GM21423 (cell line): Measurements from ENCODE around the gene NRARP.

Experiments
- ATAC-seq: cut with Tn5 transposase; IDR thresholded peaks from one replicate; pipeline ENCODE4 v1.9.1; 2021; ENCODE audit warnings: mild to moderate bottlenecking, moderate library complexity; ENCODE audit not compliant: unreplicated experiment

The NRARP gene

DNA sequence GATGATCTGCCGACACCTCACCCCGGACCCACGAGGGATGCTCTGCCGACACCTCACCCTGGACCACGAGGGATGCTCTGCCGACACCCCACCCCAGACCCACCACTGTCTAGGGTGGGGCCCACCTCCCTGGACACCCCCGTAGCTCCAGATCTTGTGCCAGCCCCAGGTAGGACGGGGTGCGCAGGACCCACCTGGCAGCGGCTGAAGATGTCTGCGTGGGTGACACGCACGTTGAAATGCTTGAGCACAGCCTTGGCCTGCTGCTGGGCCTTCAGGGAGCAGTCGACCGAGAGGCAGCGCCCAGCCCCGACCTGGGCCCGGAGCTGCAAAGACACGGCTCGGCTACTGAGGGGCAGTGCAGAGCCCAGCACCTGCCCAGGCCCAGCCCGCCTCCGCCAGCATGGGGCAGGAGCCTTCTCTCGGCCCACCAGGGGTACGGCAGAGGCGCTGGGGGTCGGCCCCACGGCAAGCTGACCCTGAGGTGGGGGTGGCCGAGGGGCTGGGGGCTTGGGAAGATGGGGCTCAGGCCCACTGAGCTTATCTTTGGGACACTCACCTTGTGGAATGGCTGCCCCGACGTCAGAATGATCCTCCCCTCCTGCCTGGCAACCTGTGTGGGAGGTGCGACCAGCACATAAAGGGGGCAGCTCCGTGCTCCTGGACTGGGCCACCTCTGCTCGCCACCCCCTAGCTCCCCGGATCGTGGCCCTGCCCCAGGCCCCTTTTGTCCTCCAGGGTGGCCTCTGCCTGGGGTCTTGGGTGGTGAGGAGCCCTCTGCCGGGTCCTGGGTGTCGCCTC is 21.7 kb upstream of the NRARP start:
- no peak for ATAC-seq

DNA sequence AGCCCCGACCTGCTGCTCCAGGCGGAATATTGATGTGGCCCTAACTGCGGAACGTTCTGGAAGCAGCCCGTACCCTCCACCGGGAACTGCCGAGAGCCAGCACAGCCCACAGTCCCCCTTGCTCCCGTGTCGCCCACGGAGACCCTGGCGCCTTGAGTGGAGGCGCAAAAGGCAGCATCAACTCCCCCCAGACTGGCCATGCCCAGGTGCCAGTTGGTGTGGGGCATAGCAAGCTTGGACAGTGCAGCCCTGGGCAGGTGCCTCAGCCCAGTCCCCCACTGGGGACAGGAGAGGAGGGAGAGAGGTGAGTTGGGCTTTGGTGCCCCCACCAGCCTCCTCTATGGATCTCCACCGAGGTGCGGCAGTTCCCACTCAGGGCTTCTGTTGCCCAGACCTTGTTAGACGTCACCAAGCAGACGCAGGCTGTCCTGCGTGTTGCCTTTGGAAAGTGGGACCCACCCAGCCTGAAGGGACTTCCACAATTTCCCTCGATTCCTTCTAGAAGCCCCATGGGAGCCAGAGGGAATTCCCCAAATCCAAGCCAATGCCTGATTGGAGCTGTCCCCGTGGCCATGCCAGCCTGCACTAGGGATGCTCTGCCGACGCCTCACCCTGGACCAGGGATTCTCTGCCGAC is 19.8 kb upstream of the NRARP start:
- ATAC-seq = no peak

DNA sequence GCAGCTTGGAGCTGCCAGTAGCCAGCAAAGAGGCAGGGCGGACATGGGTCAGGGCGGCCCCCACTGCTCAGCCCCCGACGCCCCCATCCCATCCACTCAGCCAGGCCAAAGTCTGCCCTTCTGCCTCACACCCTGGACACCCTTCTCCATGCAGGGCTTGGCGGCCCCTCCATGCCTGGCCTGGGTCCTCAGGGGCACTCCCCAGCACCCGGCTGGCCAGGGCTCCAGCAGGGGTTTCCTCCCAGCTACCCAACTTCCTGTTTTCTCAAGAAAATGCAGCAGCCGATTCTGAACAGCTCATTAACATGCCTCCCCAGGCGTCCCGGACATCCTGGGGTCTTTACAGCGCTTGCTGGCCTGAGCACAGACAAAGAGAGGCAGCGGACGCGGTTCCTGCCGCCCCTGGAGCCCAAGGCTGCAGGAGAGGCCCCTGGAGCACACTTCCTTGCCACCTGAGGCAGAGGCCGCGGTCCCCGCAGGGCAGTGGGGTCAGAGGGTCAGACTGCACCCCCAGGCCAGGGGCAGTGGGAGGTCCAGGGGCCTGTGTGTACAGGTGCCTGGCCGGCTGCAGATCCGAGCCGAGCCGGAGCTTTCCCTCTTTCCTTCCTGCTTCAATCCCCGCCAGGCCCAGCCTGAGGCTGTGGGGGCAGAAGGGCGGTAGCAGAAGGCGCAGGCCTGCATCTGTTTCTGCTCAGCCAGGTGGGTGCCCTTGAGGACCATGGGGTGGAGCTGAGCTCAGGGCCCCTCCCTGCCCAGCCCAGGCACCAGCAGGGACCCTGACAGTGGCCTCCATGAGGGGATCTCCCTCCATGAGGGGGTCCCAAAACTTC is 18.7 kb upstream of the NRARP start:
- ATAC-seq = no peak

DNA sequence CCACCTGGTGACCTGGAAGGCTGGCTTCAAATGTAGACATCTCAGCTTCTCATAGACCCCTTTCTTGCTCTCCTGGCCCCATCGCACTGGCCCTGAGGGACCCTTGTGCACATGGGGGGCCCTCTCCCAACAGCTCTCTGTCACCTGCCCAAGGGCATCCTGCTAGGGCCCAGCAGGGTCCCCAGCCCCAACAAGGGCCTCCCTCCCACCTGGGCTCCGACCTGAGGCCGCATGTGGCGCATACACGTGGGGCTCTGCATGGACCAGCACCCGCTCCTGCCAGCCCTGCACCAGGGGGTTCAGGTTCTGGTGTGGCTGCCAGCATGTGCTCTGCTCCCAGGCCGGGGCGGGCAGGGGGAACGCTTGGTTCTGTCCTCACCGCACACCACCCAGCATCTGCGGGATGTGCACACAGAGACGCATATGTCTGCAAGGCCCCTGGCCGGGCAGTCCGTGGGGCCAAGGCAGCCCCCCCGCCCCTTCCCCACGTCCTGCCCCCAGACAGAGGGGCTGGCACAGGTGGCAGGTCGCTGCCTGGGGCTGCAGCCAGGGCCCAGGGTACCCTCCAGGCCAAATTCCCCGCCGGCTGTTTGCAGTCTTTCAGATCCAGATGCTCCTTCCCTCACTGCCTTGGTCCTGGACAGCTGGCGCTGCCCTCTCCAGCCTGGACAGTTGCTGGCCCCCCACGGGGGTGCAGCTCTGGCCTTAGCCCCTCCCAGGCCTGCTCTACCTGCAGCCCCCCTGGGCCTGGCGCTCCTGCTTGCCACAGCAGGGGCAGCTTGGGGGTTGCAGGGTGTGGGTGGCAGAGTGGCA is 17.9 kb upstream of the NRARP start:
- ATAC-seq = no peak

DNA sequence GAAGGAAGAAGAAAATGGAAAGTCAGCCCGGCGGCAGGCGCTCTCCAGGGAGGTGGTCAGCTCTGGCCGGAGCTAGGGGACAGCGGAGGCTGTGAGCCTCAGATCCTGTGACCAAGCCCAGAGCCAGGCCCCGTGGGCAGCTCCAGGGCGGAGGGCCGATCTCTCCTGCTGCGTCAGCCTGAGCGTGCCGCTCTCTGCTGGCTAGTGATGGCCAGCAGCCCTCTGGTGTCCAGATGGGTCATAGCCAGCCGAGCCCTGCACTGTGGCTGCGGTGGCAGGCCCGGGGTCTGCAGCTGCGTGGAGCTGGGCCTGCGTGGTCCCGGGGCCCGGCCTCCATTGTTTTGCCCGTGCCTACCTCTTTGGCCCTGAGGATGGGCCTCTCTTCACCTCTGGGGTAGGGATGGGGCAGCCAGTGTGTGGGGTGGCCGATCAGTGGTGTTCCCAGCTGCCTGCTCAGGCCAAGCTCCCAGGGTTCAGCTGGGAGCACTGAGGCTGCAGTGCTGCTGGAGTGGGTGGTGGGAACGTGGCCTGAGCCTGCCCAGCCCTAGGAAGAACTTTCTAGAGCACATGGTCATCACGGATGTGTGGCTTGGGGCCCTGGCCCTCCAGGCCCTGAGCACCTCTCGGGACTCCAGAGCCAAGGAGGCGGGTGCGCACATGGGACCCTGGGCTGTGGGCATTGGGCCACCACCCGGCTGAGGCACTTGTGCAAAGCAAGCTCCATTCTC is 17.1 kb upstream of the NRARP start:
- no peak for ATAC-seq

DNA sequence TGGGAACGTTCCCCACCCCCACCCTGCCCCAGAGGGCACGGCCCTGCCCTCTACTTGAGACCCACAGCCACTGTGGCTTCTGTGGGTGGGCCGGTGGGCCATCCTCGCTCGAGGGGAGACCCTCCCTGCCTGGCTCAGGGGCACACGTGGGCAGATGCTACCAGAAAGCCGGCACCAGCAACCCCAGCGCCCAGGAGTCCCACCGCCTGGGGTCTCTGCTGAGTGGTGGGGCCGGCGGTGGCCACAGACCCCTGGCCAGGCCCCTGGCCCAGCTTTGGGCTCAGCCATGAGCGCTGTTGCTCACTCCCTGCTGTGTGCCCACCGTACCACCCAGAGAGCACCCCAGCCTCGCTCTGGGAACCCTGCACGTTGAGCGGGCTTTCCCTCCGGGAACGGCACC is 16.5 kb upstream of the NRARP start:
- no peak for ATAC-seq

DNA sequence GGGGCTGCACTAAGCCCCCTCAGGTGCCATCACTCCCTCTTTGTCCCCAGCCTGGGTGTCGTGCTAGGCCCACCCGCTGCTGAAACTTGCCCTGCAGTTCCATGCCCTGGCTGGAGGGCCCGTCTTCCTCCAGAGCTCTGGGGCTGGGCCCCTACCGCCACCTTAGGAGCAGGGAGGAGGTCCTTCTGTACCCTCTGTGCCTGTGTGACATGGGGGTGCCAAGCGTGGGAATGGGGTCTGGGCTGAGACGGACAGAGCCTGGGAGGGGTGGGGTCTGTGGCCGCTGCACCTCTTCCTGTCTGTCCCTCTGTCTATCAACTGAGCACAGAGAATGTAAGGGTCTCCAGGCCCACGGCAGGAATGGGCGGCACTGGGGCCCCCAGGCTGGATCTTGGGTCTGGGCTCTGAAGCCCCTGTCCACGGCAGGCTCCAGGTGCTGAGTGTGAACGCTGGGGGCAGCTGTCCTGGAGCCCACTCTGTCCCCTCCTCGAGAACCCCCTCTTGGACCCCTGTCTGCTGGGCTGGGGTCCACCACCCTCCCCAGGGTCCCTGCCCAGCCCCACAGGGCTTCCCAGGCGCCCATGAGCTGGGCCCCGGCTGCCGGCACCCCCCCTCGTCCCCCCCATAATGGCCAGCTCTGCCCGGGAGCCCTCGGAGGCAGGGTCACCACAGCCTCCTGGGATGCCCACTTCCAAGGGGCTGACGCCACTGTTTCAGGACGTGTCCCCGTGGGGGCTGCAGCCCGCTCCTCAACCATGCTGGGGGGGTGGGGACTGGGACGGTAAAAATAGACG is 15.8 kb upstream of the NRARP start:
- ATAC-seq = no peak

DNA sequence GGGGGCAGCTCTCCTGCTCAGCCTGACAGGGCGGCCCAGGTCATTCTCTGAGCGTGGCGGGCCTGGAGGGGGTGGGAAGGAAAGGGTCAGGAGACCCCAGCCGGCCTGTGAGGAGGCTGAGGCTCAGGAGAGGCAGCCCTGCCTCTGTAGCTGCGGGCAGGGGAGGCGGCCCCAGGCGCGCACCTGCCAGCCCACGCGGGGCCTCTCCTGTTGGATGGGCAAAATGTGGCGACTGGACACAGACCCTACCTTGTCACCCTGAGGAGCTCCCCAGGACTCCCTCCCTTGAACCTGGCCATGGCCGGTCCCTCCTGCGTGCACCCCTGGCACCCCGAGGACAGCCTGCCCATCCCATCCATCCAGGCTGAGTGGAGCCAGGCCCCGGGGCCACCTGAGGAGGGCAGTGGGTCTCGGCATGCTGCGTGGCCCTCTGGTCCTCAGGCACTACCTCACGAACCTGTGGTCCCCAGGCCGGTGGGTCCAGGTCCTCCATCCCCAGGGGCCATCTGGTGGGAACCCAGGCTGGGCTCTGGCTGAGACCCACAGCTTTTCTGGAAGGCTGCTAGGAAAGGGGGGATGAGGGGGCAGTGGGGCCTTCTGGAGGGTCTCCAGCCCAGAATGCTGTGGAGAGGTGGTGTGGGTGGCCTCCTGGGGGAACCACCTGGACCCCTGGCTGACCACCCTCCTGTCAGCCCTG is 15.1 kb upstream of the NRARP start:
- no peak for ATAC-seq

DNA sequence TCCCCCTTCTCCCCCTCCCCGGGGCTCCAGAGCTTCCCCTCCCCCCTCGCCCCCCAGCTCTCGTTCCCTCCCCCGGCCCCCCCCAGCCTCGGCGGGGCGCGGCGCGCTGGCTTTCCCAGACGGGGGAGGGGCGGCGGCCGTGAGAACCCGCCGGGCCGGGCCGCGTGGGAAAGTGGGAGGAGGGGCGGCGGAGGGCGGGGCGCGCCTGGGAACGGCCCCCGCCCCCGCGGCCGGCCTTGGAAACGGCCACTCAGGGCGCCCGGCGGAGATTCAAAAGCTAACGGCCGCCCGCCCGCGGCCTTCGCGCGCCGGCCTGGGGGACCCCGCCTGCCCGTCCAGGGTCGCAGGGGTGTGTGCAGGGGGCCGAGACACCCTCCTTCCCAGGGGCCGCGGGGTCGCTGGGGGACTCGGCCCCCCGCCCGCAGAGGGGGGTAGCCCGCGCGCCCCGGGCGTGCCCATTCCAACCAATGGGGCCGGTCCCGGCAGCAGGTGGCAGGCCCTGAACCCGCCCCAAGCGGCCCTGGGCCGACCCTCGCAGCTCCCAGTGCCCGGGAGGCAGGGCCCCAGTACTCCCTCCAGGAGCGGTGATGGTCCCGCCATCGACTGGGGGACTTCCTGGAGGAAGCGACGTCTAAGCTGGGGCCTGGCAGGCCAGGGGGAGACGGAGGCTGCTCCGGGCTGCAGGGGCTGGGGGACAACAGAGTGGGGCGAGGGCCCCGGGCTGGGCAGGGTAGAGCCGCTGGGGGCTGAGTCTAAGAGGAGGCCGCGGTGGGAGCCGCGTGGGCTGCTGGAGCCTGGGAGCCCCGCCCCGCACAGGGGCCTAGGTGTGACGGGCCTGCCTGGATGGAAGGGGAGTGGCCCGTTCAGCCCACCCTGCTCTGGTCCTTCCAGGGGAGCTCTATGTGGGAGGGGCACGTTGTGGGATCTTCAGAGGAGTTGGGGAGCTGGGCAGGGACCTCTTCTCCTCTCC is 14.2 kb upstream of the NRARP start:
- ATAC-seq = no peak

DNA sequence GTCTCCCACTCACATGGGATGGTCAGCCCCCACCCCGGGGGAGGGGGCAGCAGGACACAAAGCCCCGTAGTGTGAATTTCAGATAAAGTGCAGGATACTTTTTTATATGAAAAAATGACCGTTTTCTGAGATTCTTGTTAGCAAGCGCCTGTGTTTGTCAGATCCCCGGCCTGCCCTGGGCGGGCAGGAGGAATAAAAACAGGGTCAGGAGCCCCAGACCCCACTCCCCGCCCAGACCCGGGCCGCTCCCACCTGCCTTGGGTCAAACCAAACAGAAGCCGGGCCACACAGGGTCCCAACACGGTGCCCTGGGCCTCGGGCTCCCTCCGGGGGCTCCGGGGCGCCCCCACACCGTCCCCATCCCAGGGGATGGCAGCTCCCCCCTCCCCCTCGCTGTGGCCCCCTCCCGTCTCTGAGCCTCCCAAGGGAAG is 13.5 kb upstream of the NRARP start:
- ATAC-seq = no peak

DNA sequence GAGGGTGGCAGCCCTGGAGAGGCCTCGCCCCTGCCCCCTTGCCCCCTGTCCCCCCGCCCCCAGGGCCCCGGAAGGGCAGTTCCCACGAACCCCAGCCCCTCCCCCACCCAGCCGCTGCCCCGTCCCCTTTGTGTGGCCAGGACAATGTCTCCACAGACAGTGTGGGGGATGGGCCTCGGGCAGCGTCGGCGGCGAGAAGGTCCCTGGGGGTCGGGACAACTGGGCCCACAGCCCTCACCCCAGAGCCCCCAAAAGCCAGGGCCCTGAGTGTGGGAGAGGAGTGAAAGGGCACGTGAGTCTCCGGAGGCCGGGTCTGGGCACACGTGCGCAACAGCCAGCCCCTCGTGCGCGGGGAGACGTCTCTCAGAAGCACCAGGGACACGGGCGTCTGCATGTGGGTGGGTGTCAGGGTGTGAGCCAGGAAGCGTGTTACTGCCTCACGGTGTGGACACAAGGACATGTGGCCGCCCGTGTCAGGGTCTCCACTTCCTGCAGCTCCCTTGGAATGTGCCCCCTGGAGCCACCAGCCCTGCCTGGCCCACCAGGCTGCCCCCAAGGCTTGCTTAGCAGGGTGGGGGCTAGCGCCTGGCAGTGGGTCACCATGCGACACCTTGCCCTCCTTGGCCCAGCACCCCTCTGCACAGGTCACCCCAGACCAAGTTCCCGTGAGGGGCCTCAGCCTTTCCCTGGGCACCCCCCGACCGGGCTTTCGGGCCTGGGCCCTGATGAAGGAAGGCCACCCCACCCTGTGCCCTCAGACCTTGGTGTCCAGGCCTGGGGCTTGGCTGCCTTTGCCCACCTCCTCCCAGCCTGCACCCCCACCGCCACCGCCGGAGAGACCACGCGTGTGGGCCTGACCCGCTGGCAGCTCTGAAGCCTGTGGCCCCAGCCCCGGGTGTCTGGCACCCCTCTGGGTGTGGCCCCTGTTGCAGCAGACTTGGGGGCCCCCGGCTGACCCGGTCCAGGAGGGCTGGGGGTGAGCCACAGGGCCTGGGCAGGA is 12.8 kb upstream of the NRARP start:
- no peak for ATAC-seq

DNA sequence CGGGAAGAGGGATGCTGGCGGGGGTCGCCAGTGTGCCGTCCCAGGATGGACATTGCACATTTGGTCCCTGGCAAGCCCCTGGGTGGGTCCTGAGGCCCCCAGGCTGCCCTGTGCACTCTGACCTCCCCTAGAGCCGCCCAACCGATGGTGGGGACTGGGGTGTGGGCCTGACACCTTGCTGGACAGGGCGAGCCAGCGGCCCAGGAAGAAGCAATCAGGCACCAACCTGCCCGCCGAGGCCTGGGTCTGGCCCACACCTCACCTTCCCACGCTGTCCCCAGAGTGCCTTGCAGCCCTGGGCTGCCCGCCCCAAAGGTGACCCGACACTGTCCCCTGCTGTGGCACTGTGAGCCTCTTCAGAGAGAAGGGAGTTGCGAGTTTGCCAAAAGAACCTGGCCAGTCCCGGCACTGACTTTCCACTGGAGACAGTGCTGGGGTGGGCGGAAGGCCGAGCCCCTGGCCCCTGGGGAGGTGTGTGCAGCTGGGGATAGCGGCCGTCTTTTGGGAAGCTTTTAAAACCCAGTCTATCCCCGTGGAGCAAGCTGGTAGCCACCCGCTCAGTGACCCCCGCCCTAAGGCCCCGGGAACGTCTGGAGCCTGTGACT is 12.0 kb upstream of the NRARP start:
- no peak for ATAC-seq

DNA sequence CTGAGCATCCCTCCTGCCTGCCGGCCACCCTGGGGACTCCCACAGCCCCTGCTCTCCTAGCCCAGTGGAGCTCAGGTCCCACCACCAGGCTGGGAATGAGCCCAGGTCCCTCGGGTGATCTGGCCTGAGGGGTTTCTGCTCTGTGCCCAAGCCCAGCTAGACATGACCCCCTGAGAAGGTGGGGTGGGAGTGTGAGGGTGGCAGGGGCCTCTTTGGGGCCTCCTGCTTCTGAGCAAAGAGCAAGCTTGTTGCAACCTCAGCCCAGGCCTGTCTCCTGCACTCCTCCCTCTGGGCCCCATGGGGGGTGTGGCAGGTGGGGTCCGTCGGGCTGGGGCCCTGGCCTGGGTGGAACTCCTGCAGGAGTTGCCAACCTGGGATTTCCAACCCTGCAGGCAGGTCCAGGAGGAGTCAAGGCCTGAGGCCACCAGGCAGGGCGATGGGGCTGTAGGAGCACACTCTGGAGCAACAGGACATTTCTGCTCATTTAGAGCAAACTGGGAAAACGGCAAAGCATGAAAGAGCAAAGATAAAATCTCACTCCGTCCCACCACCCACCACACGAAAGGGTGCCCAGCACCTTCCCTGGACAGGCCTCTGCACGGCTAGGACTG is 11.4 kb upstream of the NRARP start:
- no peak for ATAC-seq

DNA sequence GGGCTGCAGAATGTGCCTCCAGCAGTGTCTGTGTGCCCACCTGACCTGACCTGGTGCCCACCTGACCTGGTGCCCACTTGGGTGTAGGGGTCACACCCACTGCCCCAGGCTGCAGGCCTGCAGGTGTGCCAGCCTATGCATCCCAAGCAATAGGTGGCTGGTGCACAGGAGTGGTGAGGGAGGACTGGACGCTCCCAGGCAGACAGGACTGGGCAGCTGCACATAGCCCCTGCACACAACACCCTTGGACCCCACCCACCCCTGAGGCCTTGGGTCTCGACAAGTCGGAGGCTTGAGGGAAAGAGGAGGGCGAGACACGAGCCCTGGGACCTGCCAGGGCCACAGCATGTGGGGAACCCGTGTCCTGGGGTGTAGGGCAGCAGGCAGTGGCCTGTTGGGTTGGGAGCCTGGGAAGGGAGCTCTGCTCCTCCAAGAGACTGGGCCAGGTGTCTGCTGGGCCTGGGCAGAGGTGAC is 10.8 kb upstream of the NRARP start:
- ATAC-seq = no peak
